ENCODE measurements around the gene GALNT5.

DNA sequence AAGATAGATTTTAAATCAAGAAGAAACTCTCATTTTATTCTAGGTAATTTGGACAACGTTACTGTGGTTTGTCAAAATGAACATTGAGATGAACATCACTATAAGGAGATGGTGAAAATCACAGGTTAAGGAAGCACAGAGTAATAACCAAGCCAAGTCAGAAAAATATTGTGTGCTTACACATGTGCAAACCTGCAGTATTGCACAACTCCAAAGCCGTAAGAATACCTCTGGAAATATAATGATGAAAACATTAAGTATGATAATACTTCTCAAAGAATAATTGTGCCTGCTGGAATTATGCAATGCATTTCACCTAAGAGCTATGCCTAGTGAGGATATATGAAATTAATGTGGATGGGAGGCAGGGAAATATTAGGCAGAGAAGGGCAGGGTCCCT, 21.1 kb upstream of the GALNT5 start:
- TF ChIP-seq ZNF10 (tag by site-specific recombination; IDR thresholded peaks at IDR 0.05), result no peak
- TF ChIP-seq, protein P1, sequence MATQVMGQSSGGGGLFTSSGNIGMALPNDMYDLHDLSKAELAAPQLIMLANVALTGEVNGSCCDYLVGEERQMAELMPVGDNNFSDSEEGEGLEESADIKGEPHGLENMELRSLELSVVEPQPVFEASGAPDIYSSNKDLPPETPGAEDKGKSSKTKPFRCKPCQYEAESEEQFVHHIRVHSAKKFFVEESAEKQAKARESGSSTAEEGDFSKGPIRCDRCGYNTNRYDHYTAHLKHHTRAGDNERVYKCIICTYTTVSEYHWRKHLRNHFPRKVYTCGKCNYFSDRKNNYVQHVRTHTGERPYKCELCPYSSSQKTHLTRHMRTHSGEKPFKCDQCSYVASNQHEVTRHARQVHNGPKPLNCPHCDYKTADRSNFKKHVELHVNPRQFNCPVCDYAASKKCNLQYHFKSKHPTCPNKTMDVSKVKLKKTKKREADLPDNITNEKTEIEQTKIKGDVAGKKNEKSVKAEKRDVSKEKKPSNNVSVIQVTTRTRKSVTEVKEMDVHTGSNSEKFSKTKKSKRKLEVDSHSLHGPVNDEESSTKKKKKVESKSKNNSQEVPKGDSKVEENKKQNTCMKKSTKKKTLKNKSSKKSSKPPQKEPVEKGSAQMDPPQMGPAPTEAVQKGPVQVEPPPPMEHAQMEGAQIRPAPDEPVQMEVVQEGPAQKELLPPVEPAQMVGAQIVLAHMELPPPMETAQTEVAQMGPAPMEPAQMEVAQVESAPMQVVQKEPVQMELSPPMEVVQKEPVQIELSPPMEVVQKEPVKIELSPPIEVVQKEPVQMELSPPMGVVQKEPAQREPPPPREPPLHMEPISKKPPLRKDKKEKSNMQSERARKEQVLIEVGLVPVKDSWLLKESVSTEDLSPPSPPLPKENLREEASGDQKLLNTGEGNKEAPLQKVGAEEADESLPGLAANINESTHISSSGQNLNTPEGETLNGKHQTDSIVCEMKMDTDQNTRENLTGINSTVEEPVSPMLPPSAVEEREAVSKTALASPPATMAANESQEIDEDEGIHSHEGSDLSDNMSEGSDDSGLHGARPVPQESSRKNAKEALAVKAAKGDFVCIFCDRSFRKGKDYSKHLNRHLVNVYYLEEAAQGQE (tag by site-specific recombination; IDR thresholded peaks at IDR 0.05), result no peak
- no peak for TF ChIP-seq KLF1 (tag by site-specific recombination; IDR thresholded peaks at IDR 0.05)
- TF ChIP-seq, protein P2, sequence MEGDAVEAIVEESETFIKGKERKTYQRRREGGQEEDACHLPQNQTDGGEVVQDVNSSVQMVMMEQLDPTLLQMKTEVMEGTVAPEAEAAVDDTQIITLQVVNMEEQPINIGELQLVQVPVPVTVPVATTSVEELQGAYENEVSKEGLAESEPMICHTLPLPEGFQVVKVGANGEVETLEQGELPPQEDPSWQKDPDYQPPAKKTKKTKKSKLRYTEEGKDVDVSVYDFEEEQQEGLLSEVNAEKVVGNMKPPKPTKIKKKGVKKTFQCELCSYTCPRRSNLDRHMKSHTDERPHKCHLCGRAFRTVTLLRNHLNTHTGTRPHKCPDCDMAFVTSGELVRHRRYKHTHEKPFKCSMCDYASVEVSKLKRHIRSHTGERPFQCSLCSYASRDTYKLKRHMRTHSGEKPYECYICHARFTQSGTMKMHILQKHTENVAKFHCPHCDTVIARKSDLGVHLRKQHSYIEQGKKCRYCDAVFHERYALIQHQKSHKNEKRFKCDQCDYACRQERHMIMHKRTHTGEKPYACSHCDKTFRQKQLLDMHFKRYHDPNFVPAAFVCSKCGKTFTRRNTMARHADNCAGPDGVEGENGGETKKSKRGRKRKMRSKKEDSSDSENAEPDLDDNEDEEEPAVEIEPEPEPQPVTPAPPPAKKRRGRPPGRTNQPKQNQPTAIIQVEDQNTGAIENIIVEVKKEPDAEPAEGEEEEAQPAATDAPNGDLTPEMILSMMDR (tag by site-specific recombination; IDR thresholded peaks at IDR 0.05), result no peak
- TF ChIP-seq, protein P3, sequence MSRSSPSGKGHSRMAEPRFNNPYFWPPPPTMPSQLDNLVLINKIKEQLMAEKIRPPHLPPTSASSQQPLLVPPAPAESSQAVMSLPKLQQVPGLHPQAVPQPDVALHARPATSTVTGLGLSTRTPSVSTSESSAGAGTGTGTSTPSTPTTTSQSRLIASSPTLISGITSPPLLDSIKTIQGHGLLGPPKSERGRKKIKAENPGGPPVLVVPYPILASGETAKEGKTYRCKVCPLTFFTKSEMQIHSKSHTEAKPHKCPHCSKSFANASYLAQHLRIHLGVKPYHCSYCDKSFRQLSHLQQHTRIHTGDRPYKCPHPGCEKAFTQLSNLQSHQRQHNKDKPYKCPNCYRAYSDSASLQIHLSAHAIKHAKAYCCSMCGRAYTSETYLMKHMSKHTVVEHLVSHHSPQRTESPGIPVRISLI (tag by site-specific recombination; IDR thresholded peaks at IDR 0.05), result no peak

Data from HEK293 (cell line).